Keratinocyte (primary cell): ENCODE data around the gene CCDC137. TPM values are rescaled to one million over a fixed set of nuclear protein-coding genes. Genes with fewer than 3 reads are reported as not detected.
"Not testable (repeated sequence)": the region's sequence is repeated elsewhere in the genome, so short reads cannot be mapped to it uniquely, and the experiment has no call there.

Source experiments
- DNase-seq: peaks from one replicate; pipeline ENCODE4 v3.0.0-alpha.2; 2011; ENCODE audit warnings: low read depth, missing footprints, low spot score
- FAIRE-seq: peaks from 2 replicates; lab custom pipeline; 2011; peaks lifted over from hg19 to GRCh38; lab: Jason Lieb, UNC
- H2AFZ ChIP-seq: 2 replicates; pipeline ENCODE4 v1.6.0; 2012; ENCODE audit warnings: low read length, control low read depth, inconsistent platforms; ENCODE audit not compliant: control insufficient read depth
- H3K27ac ChIP-seq: 2 replicates; pipeline ENCODE4 v1.5.1; 2011; ENCODE audit warnings: low read length; ENCODE audit not compliant: control insufficient read depth, insufficient read depth
- H3K27me3 ChIP-seq: 3 replicates; pipeline ENCODE4 v1.6.0; 2011; ENCODE audit warnings: low read length; ENCODE audit not compliant: control insufficient read depth, insufficient read depth; ENCODE audit errors: extremely low read depth
- H3K36me3 ChIP-seq, 2 experiments: 2 replicates in 1 of 2; 3 replicates in 1 of 2; pipeline ENCODE4 v1.5.1; 2011; ENCODE audit warnings: low read length in 2 of 2, mild to moderate bottlenecking in 1 of 2; ENCODE audit not compliant: control insufficient read depth in 2 of 2, insufficient read depth in 2 of 2; ENCODE audit errors: extremely low read depth in 1 of 2
- H3K4me1 ChIP-seq: 3 replicates; pipeline ENCODE4 v1.5.1; 2011; ENCODE audit warnings: low read length; ENCODE audit not compliant: control insufficient read depth, insufficient read depth; ENCODE audit errors: extremely low read depth
- H3K4me2 ChIP-seq: 3 replicates; pipeline ENCODE4 v1.6.0; 2011; ENCODE audit warnings: low read depth, low read length; ENCODE audit not compliant: control insufficient read depth, insufficient read depth; ENCODE audit errors: extremely low read depth
- H3K4me3 ChIP-seq, 3 experiments: fragments of 200-600 bp in 1 of 3; sonication (generic) in 1 of 3; 2 replicates in 2 of 3; 3 replicates in 1 of 3; pipeline ENCODE4 v1.5.1; 2011 to 2016; ENCODE audit warnings: low read length in 3 of 3, mild to moderate bottlenecking in 3 of 3, control low read depth in 2 of 3, inconsistent platforms in 1 of 3, low read depth in 1 of 3, mixed read lengths in 1 of 3, mixed run types in 1 of 3, moderate library complexity in 1 of 3; ENCODE audit not compliant: control insufficient read depth in 2 of 3, insufficient read depth in 2 of 3; ENCODE audit errors: extremely low read depth in 1 of 3
- H3K79me2 ChIP-seq: 2 replicates; pipeline ENCODE4 v1.6.0; 2012; ENCODE audit warnings: low read length; ENCODE audit not compliant: control insufficient read depth, insufficient read depth
- H3K9ac ChIP-seq: 3 replicates; pipeline ENCODE4 v1.6.0; 2011; ENCODE audit warnings: low read length; ENCODE audit not compliant: control insufficient read depth, insufficient read depth; ENCODE audit errors: extremely low read depth
- H3K9me1 ChIP-seq: 3 replicates; pipeline ENCODE4 v1.6.0; 2011; ENCODE audit warnings: low read length; ENCODE audit not compliant: control insufficient read depth, insufficient read depth; ENCODE audit errors: extremely low read depth
- H3K9me3 ChIP-seq: 2 replicates; pipeline ENCODE4 v1.5.1; 2012; ENCODE audit warnings: low read depth, low read length; ENCODE audit not compliant: control insufficient read depth
- H4K20me1 ChIP-seq: 3 replicates; pipeline ENCODE4 v1.6.0; 2011; ENCODE audit warnings: low read length; ENCODE audit not compliant: control insufficient read depth, insufficient read depth; ENCODE audit errors: extremely low read depth
- EZH2 ChIP-seq: IDR thresholded peaks from one replicate; pipeline ENCODE4 v1.6.1; 2012; ENCODE audit warnings: inconsistent platforms, mild to moderate bottlenecking, low read length, moderate library complexity
- dilution Hi-C: fragments of 300-500 bp; cut with MboI; formaldehyde crosslinking; loops from one replicate; pipeline ENCODE4 v1.7.0; 2020; ENCODE audit warnings: low sequenced_read_pairs; ENCODE audit not compliant: extremely low pct_ligation_motif_present
- polyA minus RNA-seq, 3 experiments: library from RNA; depleted of rRNA, polyadenylated mRNA; stranded (reverse); fragments of >200 nt; gene quantifications; 1 replicate in 1 of 3; 2 replicates in 1 of 3; 3 replicates in 1 of 3; pipeline ENCODE4 v1.2.3, GENCODE V29; 2011
- polyA plus RNA-seq, 5 experiments: library from polyadenylated mRNA; depleted of rRNA in 3 of 5; stranded (reverse) in 3 of 5; stranded (forward) in 1 of 5; unstranded in 1 of 5; fragments of >200 nt; gene quantifications; 1 replicate in 1 of 5; 2 replicates in 3 of 5; 3 replicates in 1 of 5; pipeline versions ENCODE4 v1.2.1 to v1.2.3, GENCODE V29; 2011 to 2012; ENCODE audit warnings: missing spikeins in 2 of 5, low read depth in 1 of 5, low replicate concordance in 1 of 5
- TF ChIP-seq, protein P1 (sequence below), 3 experiments: IDR thresholded peaks in 1 of 3; conservative IDR thresholded peaks in 1 of 3; optimal IDR thresholded peaks in 1 of 3; 2 replicates in 2 of 3; 3 replicates in 1 of 3; pipeline versions ENCODE3 to v1.5.1; 2011; ENCODE audit warnings: low read length in 3 of 3, mild to moderate bottlenecking in 3 of 3, moderate library complexity in 2 of 3, control low read depth in 1 of 3, inconsistent platforms in 1 of 3; ENCODE audit not compliant: insufficient read depth in 2 of 3; ENCODE audit errors: extremely low read depth in 1 of 3

CCDC137 gene, protein sequence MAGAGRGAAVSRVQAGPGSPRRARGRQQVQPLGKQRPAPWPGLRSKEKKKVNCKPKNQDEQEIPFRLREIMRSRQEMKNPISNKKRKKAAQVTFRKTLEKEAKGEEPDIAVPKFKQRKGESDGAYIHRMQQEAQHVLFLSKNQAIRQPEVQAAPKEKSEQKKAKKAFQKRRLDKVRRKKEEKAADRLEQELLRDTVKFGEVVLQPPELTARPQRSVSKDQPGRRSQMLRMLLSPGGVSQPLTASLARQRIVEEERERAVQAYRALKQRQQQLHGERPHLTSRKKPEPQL
- 15.4 to 22.3 TPM (median 17.2 TPM) in 3 replicates for polyA plus RNA-seq
- polyA plus RNA-seq (2011; ENCODE audit: low read depth) = 14.2 TPM
- 9.4 and 17.8 TPM in 2 replicates for polyA plus RNA-seq (2011; cell fraction: cytosol; rRNA removed)
- polyA plus RNA-seq (2011; cell fraction: nucleus; rRNA removed) = 18.3 and 20.9 TPM in 2 replicates
- polyA plus RNA-seq (2012; ENCODE audit: low replicate concordance) = 14.4 and 31.9 TPM in 2 replicates
- polyA minus RNA-seq = 2.9 to 5.9 TPM (median 4.5 TPM) in 3 replicates
- 7.5 TPM for polyA minus RNA-seq (2011; cell fraction: cytosol; rRNA and poly(A)+ RNA removed)
- polyA minus RNA-seq (2011; cell fraction: nucleus; rRNA and poly(A)+ RNA removed) = 4.0 and 4.1 TPM in 2 replicates

DNA sequence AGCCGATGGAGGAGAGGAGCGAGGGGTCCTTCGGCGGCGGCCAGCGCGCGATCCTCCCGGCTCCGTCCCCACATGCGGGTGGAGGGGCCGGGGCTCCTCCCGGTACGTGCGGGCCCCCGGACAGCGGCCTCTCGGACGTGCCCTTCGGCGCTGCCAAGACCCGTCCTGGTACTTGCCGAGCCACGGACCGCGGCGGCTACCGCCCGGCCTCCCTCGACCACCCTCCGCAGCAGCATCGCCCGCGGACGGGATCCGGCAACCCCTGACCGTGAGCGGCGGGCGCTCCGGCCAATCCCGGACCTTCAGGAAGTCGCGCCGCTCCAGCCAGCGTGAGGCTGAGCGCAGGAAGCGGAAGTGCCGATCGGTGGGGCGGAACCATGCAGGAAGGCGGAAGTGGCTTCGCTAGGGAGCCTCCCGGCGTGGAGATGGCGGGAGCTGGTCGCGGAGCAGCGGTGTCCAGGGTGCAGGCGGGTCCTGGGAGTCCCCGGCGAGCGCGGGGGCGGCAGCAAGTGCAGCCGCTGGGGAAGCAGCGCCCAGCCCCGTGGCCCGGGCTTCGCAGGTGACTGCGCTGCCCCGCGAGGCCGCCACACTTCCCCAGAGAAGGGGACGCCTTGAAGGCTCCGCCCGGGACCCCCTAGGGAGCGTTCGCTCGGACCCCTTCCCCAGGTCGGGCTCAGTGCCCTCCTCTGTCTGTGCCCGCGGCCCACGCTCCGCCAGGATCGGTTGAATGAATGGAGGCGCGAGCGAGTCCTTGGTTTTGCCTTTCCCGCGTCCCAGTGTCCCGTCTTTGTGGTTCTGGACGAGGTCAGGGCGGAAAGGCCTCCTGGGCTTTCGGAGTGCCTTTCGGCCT lies at the start of gene CCDC137, which contains the start of gene OXLD1:
CCDC137 (plus strand) TSS at position 396 of the 850 bp plus-strand sequence; CDS start at position 426, 30 bp downstream.
OXLD1 (minus strand) TSS at position 264 of the 850 bp plus-strand sequence; CDS start at position 236, 28 bp downstream.
- Histone ChIP-seq H3K36me3 (peaks cover 17 to 38% of the 10 kb centered on the region in 2 experiments), H3K4me2 (peak within 1 kb of the TSS; percentile 93), H3K27me3 (no peaks in the 10 kb centered on the region), H3K4me3 (peak within 1 kb of the TSS; percentile 74 to 89 (median 83)), H4K20me1 (no peaks in the 10 kb centered on the region), H3K9me1 (no peaks in the 10 kb centered on the region), H3K27ac (peak within 1 kb of the TSS; percentile 80), H3K4me1 (peaks cover 25% of the 10 kb centered on the region), H3K9ac (peak within 1 kb of the TSS; percentile 92), H2AFZ (peak within 1 kb of the TSS; percentile 64), H3K79me2 (peaks cover 44% of the 10 kb centered on the region), H3K9me3 (no peaks in the 10 kb centered on the region)
- FAIRE-seq = no peak
- no peak for TF ChIP-seq EZH2
- TF ChIP-seq, protein P1, sequence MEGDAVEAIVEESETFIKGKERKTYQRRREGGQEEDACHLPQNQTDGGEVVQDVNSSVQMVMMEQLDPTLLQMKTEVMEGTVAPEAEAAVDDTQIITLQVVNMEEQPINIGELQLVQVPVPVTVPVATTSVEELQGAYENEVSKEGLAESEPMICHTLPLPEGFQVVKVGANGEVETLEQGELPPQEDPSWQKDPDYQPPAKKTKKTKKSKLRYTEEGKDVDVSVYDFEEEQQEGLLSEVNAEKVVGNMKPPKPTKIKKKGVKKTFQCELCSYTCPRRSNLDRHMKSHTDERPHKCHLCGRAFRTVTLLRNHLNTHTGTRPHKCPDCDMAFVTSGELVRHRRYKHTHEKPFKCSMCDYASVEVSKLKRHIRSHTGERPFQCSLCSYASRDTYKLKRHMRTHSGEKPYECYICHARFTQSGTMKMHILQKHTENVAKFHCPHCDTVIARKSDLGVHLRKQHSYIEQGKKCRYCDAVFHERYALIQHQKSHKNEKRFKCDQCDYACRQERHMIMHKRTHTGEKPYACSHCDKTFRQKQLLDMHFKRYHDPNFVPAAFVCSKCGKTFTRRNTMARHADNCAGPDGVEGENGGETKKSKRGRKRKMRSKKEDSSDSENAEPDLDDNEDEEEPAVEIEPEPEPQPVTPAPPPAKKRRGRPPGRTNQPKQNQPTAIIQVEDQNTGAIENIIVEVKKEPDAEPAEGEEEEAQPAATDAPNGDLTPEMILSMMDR (optimal IDR thresholded peaks at IDR 0.05 in 1 of 3, IDR thresholded peaks at IDR 0.05 in 1 of 3, conservative IDR thresholded peaks at IDR 0.05 in 1 of 3; ENCODE audit: extremely low read depth in 1 of 3, insufficient read depth in 2 of 3, low read length in 3 of 3) = no peak
- peak; percentile 87 for DNase-seq
- dilution Hi-C loops = no loop called here

DNA sequence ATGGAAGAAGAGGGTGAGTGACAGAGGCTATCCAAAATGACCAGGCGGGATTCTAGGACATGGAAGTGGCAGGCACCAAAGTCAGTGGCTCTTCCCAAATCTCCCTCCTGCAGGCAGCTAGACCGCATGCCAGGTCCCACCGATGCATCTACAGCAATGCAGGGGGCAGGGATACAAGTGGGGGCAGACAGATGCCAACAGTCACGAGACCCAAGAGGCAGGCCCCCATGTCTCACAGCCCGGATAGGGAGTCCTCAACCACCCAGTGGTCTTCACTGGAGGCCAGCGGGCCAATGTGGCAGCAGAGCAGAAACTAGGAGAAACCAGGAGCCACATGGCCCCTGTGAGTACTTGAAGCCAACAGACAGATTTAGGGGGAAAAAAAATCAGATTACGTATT lies 49.7 kb upstream of the CCDC137 start:
- Histone ChIP-seq H4K20me1 (peaks cover 13% of the 10 kb centered on the region), H3K4me3 (no peak overlapping the region), H3K4me2 (no peak overlapping the region), H3K27me3 (no peaks in the 10 kb centered on the region), H3K4me1 (no peaks in the 10 kb centered on the region), H3K36me3 (peaks cover 35 to 39% of the 10 kb centered on the region in 2 experiments), H3K27ac (no peak overlapping the region), H3K9ac (no peak overlapping the region), H2AFZ (no peak overlapping the region), H3K9me1 (no peaks in the 10 kb centered on the region), H3K9me3 (no peaks in the 10 kb centered on the region), H3K79me2 (peaks cover 54% of the 10 kb centered on the region)
- TF ChIP-seq, protein P1 (optimal IDR thresholded peaks at IDR 0.05 in 1 of 3, IDR thresholded peaks at IDR 0.05 in 1 of 3, conservative IDR thresholded peaks at IDR 0.05 in 1 of 3; ENCODE audit: extremely low read depth in 1 of 3, insufficient read depth in 2 of 3, low read length in 3 of 3) = no peak
- TF ChIP-seq EZH2 = no peak
- dilution Hi-C loops = no loop called here
- no peak for DNase-seq
- no peak for FAIRE-seq

DNA sequence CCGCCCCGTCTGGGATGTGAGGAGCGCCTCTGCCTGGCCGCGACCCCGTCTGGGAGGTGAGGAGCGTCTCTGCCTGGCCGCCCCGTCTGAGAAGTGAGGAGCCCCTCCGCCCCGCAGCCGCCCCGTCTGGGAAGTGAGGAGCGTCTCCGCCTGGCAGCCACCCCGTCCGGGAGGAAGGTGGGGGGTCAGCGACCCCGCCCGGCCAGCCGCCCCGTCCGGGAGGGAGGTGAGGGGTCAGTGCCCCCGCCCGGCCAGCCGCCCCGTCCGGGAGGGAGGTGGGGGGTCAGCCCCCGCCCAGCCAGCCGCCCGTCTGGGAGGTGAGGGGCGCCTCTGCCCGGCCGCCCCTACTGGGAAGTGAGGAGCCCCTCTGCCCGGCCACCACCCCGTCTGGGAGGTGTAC lies 48.2 kb upstream of the CCDC137 start:
- H3K4me2 ChIP-seq, H3K4me1 ChIP-seq, DNase-seq, H3K9me3 ChIP-seq, H3K9me1 ChIP-seq, H3K27me3 ChIP-seq, H3K4me3 ChIP-seq, H3K27ac ChIP-seq, H2AFZ ChIP-seq, dilution Hi-C loops, H3K9ac ChIP-seq, FAIRE-seq: not testable (repeated sequence)
- H4K20me1 ChIP-seq = peaks cover 12% of the 10 kb centered on the region
- H3K79me2 ChIP-seq = peaks cover 45% of the 10 kb centered on the region
- H3K36me3 ChIP-seq = peaks cover 30 to 36% of the 10 kb centered on the region in 2 experiments
